Thoracic aorta (tissue), 2 donors: ENCODE measurements around the gene DNAJC5. TPM values are rescaled to one million over a fixed set of nuclear protein-coding genes. Genes with fewer than 3 reads are reported as not detected.

Source experiments
- ATAC-seq: fragments of 150-250 bp; one replicate; pipeline ENCODE4 v1.8.0; 2017; ENCODE audit warnings: low read depth; ENCODE audit not compliant: insufficient number of reproducible peaks, low FRiP score
- DNase-seq: peaks from one replicate; pipeline ENCODE4 v3.0.0-alpha.2; 2020; ENCODE audit warnings: low spot score
- H3K27ac ChIP-seq, 2 donors: fragments of 200-600 bp; sonication (generic); 1 replicate in 1 of 2; 2 replicates in 1 of 2; pipeline ENCODE4 v1.5.1; 2016; ENCODE audit warnings: mild to moderate bottlenecking in 2 of 2, moderate library complexity in 2 of 2
- H3K27me3 ChIP-seq: fragments of 200-600 bp; sonication (generic); replicated peaks from 2 replicates; pipeline ENCODE4 v1.6.0; 2016; ENCODE audit warnings: mild to moderate bottlenecking; ENCODE audit not compliant: insufficient read depth
- H3K36me3 ChIP-seq: fragments of 200-600 bp; sonication (generic); one replicate; pipeline ENCODE4 v1.5.1; 2016
- H3K4me1 ChIP-seq, 2 donors: fragments of 200-600 bp; sonication (generic); 1 replicate in 1 of 2; 2 replicates in 1 of 2; pipeline versions ENCODE4 v1.5.1 to v1.6.0; 2016; ENCODE audit warnings: low read depth in 2 of 2, mild to moderate bottlenecking in 1 of 2; ENCODE audit not compliant: control insufficient read depth in 1 of 2
- H3K4me3 ChIP-seq: fragments of 200-600 bp; sonication (generic); 2 replicates; pipeline ENCODE4 v1.5.1; 2016; ENCODE audit warnings: mild to moderate bottlenecking
- H3K9me3 ChIP-seq: fragments of 200-600 bp; sonication (generic); 2 replicates; pipeline ENCODE4 v1.5.1; 2016
- CTCF ChIP-seq: fragments of 200-600 bp; sonication (generic); IDR thresholded peaks from one replicate; pipeline ENCODE4 v1.5.1; 2019; ENCODE audit warnings: antibody characterized with exemption
- total RNA-seq, 2 donors: library from RNA; depleted of rRNA; stranded (reverse); fragments of >200 nt; gene quantifications; one replicate each; pipeline versions ENCODE4 v1.1.0 to v1.2.3, GENCODE V29; 2016

Gene DNAJC5
- total RNA-seq, 2 donors from 2014 or later = 48.5 to 61.2 TPM

- ATAC-seq (no peak), DNase-seq (no peak)
- Histone ChIP-seq H3K9me3 (no peaks in the 10 kb centered on the region), H3K27ac (no peak overlapping the region), H3K4me3 (no peak overlapping the region), H3K27me3 (no peaks in the 10 kb centered on the region), H3K36me3 (no peaks in the 10 kb centered on the region), H3K4me1 (peaks cover 17 to 43% of the 10 kb centered on the region in 2 donors)
- no peak for TF ChIP-seq CTCF
Measured at GRCh38 chr20:63977739-63978276, 82.9 kb downstream of the DNAJC5 start.

- no peak for TF ChIP-seq CTCF
- Histone ChIP-seq H3K36me3 (no peaks in the 10 kb centered on the region), H3K27me3 (no peaks in the 10 kb centered on the region), H3K9me3 (no peaks in the 10 kb centered on the region), H3K27ac (no peak overlapping the region), H3K4me3 (peak overlapping the region; percentile 96), H3K4me1 (peaks cover 17 to 45% of the 10 kb centered on the region in 2 donors)
- no peak for ATAC-seq
- DNase-seq = no peak
Measured at GRCh38 chr20:63978319-63979228, 83.6 kb downstream of the DNAJC5 start.

- DNase-seq (no peak), ATAC-seq (no peak)
- Histone ChIP-seq H3K4me1 (peaks cover 17 to 39% of the 10 kb centered on the region in 2 donors), H3K27ac (no peak overlapping the region), H3K36me3 (peaks cover 3% of the 10 kb centered on the region), H3K9me3 (no peaks in the 10 kb centered on the region), H3K4me3 (peak overlapping the region; percentile 96), H3K27me3 (no peaks in the 10 kb centered on the region)
- no peak for TF ChIP-seq CTCF
Measured at GRCh38 chr20:63979229-63979556, 84.3 kb downstream of the DNAJC5 start.

GRCh38 chr20:63979557-63980316 lies 84.8 kb downstream of the DNAJC5 start, which contains the start of gene SAMD10:
SAMD10 (minus strand) TSS chr20:63979642; CDS start chr20:63979467, 175 bp downstream.
- TF ChIP-seq CTCF = no peak
- Histone ChIP-seq H3K9me3 (no peaks in the 10 kb centered on the region), H3K36me3 (peaks cover 7% of the 10 kb centered on the region), H3K4me1 (peaks cover 17 to 34% of the 10 kb centered on the region in 2 donors), H3K27ac (peak within 1 kb of the TSS in 1 of 2 donors; percentile 44), H3K4me3 (peak within 1 kb of the TSS; percentile 96), H3K27me3 (no peaks in the 10 kb centered on the region)
- no peak for ATAC-seq
- DNase-seq = no peak

GRCh38 chr20:63980317-63980805 lies 85.4 kb downstream of the DNAJC5 start:
- no peaks in the 10 kb centered on the region for H3K27me3 ChIP-seq
- H3K27ac ChIP-seq = peak overlapping the region; percentile 44 to 77
- no peaks in the 10 kb centered on the region for H3K9me3 ChIP-seq
- peaks cover 17 to 33% of the 10 kb centered on the region in 2 donors for H3K4me1 ChIP-seq
- DNase-seq = no peak
- peaks cover 13% of the 10 kb centered on the region for H3K36me3 ChIP-seq
- peak overlapping the region; percentile 96 for H3K4me3 ChIP-seq
- TF ChIP-seq CTCF = no peak
- peak; percentile 10 for ATAC-seq
